Measurements from ENCODE around the gene UNC13A.
"Not testable (repeated sequence)": the region's sequence is repeated elsewhere in the genome, so short reads cannot be mapped to it uniquely, and the experiment has no call there.

The UNC13A gene

DNA sequence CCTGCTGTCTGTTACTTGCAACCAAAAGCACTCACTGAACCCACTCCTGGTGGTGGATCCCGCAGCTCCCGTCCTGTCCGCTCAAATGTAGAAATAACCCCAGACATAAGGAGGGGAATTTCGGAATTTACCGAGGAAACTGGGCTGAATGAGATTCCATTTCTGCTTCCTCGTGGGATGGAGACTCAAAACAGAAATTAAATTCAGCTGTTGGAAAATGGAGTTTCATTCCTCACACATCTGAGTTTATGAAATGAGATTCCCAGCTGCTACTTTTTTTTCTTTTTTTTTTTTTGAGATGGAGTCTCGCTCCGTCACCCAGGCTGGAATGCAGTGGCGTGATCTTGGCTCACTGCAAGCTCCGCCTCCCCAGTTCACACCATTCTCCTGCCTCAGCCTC is 88.4 kb downstream of the UNC13A start:
- no peaks in the 10 kb centered on the region for H3K9me3 ChIP-seq (ENCODE audit: severe bottlenecking)
- no peak overlapping the region for H3K4me3 ChIP-seq (ENCODE audit: low read depth, low read length)
- TF ChIP-seq, protein P1, sequence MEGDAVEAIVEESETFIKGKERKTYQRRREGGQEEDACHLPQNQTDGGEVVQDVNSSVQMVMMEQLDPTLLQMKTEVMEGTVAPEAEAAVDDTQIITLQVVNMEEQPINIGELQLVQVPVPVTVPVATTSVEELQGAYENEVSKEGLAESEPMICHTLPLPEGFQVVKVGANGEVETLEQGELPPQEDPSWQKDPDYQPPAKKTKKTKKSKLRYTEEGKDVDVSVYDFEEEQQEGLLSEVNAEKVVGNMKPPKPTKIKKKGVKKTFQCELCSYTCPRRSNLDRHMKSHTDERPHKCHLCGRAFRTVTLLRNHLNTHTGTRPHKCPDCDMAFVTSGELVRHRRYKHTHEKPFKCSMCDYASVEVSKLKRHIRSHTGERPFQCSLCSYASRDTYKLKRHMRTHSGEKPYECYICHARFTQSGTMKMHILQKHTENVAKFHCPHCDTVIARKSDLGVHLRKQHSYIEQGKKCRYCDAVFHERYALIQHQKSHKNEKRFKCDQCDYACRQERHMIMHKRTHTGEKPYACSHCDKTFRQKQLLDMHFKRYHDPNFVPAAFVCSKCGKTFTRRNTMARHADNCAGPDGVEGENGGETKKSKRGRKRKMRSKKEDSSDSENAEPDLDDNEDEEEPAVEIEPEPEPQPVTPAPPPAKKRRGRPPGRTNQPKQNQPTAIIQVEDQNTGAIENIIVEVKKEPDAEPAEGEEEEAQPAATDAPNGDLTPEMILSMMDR (IDR thresholded peaks at IDR 0.05; ENCODE audit: low read depth, low read length) = no peak
- H3K27ac ChIP-seq = no peak overlapping the region
- no peak for DNase-seq
- H3K27me3 ChIP-seq (ENCODE audit: insufficient read depth, low read depth, severe bottlenecking) = peaks cover 11% of the 10 kb centered on the region
- no peaks in the 10 kb centered on the region for H3K36me3 ChIP-seq

DNA sequence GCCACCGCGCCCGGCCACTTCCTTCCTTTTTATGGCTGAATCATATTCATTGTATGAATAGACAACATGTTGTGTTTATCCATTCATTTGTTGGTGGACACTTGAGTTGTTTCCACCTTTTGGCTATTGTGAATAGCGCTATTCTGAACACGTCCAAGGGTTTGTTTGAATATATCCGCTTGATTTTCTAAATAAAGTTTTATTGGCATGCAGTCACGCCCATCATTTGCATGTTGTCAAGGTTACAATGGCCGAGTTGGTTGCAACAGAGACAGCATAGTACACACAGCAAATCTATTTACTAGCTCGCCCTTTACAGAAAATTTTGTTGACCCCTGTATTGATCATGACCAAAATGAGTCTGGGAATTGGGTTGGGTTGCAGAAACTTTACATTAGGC is 89.2 kb downstream of the UNC13A start:
- TF ChIP-seq, protein P1 (IDR thresholded peaks at IDR 0.05; ENCODE audit: low read depth, low read length) = no peak
- Histone ChIP-seq H3K27ac (no peak overlapping the region), H3K27me3 (ENCODE audit: insufficient read depth, low read depth, severe bottlenecking) (peaks cover 15% of the 10 kb centered on the region), H3K36me3 (no peaks in the 10 kb centered on the region), H3K4me3 (ENCODE audit: low read depth, low read length) (no peak overlapping the region), H3K9me3 (ENCODE audit: severe bottlenecking) (no peaks in the 10 kb centered on the region)
- DNase-seq = no peak

DNA sequence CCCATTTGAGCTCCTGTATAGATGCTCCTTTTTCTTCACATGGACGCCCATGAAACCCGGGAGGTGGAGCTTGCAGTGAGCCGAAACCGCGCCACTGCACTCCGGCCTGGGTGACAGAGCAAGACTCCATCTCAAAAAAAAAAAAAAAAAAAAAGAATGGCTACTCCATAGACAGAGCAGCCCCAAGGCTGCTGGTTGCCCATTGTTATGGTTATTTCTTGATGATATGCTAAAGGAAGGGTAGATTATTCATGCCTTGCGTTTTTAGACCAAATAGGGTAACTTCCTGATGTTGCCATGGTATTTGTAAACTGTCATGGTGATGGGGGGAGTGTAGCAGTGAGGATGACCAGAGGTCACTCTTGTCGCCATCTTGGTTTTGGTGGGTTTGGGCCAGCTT is 90.1 kb downstream of the UNC13A start:
- not testable (repeated sequence) for H3K27ac ChIP-seq; DNase-seq; H3K9me3 ChIP-seq (ENCODE audit: severe bottlenecking); H3K4me3 ChIP-seq (ENCODE audit: low read depth, low read length); H3K36me3 ChIP-seq
- H3K27me3 ChIP-seq (ENCODE audit: insufficient read depth, low read depth, severe bottlenecking) = peaks cover 18% of the 10 kb centered on the region

DNA sequence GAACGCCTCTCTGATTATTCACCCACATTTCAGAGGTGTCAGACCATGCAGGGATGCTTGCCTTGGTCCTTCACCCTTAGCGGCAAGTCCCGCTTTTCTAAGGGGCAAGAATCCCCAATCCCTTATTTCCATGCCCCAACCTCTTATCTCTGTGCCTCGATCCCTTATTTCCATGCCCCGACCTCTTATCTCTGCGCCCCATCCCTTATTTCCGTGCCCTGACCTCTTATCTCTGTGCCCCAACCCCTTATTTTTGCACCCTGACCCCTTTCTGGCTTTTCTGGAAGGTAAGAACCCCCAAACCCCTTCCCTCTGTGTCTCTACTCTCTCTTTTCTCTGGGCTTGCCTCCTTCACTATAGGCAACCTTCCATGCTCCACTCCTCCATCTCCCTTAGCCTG is 93.9 kb downstream of the UNC13A start:
- not testable (repeated sequence) for H3K4me3 ChIP-seq (ENCODE audit: low read depth, low read length); H3K27ac ChIP-seq; DNase-seq; H3K9me3 ChIP-seq (ENCODE audit: severe bottlenecking); H3K36me3 ChIP-seq
- H3K27me3 ChIP-seq (ENCODE audit: insufficient read depth, low read depth, severe bottlenecking) = peaks cover 42% of the 10 kb centered on the region

DNA sequence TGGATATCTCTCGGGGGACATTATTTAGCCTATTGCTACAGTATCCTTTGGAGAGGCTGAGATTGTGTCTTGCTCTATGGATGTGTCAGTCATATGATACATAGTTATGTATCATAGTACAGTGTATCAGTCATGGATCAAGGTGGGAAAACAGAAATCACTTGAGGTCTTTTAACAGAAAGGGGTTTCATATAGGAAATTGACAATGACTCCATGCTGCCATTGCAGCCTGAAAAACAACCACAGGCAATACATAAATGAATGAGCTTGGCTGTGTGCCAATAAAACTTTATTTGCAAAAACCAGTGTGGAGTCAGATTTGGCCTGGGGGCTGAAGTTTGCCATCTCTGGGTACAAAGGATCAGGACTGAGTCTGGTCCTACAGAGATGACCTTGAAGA is 97.3 kb downstream of the UNC13A start:
- Histone ChIP-seq H3K4me3 (ENCODE audit: low read depth, low read length) (no peak overlapping the region), H3K36me3 (no peaks in the 10 kb centered on the region), H3K27me3 (ENCODE audit: insufficient read depth, low read depth, severe bottlenecking) (peaks cover 42% of the 10 kb centered on the region), H3K9me3 (ENCODE audit: severe bottlenecking) (no peaks in the 10 kb centered on the region), H3K27ac (no peak overlapping the region)
- TF ChIP-seq, protein P1 (IDR thresholded peaks at IDR 0.05; ENCODE audit: low read depth, low read length) = no peak
- no peak for DNase-seq

DNA sequence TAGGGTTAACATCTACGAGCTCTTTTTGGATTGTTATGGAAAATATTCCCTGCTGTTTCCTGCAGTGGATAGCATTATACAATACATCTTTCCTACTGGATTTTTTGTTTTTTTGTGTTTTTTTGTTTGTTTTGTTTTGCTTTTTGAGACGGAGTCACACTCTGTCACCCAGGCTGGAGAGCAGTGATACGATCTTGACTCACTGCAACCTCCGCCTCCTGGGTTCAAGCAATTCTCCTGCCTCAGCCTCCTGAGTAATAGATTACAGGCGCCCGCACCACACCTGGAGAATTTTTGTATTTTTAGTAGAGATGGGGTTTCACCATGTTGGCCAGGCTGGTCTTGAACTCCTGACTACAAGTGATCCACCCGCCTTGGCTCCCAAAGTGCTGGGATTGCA is 102.8 kb downstream of the UNC13A start:
- not testable (repeated sequence) for DNase-seq; H3K4me3 ChIP-seq (ENCODE audit: low read depth, low read length); H3K9me3 ChIP-seq (ENCODE audit: severe bottlenecking); H3K27ac ChIP-seq
- Histone ChIP-seq H3K36me3 (peaks cover 22% of the 10 kb centered on the region), H3K27me3 (ENCODE audit: insufficient read depth, low read depth, severe bottlenecking) (peaks cover 11% of the 10 kb centered on the region)

DNA sequence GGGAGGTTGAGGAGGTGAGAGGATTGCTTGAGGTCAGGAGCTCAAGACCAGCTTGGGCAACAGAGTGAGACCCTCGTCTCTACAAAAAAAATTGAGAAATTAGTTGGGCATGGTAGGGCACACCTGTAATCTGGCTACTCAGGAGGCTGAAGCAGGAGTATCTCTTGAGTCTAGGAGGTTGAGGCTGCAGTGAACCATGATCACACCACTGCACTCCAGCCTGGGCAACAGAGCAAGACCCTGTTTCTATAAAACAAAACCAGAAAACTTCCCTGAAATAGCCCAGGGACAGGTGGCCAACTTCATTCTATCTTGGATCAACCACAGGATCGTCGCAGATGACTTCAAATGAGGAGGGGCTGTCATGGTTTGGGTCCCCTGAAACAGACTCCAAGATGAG is 104.0 kb downstream of the UNC13A start:
- no peak for DNase-seq
- H3K27me3 ChIP-seq (ENCODE audit: insufficient read depth, low read depth, severe bottlenecking) = peaks cover 7% of the 10 kb centered on the region
- H3K9me3 ChIP-seq (ENCODE audit: severe bottlenecking) = no peaks in the 10 kb centered on the region
- peaks cover 30% of the 10 kb centered on the region for H3K36me3 ChIP-seq
- no peak overlapping the region for H3K4me3 ChIP-seq (ENCODE audit: low read depth, low read length)
- TF ChIP-seq, protein P1 (IDR thresholded peaks at IDR 0.05; ENCODE audit: low read depth, low read length) = no peak
- H3K27ac ChIP-seq = no peak overlapping the region

All from WERI-Rb-1 (cell line).